Calu3 (cell line): ENCODE measurements around the gene SRRM2. TPM values are rescaled to one million over a fixed set of nuclear protein-coding genes. Genes with fewer than 3 reads are reported as not detected.

Source experiments
- Bru-seq: library from RNA; stranded (reverse); fragments of 400-500 nt; gene quantifications from one replicate; lab custom pipeline; 2021; lab: Mats Ljungman, UMichigan
- BruChase-seq, 2 experiments: library from RNA; stranded (reverse); fragments of 400-500 nt; gene quantifications; one replicate each; lab custom pipeline; 2021; lab: Mats Ljungman, UMichigan
- BruUV-seq: library from RNA; stranded (reverse); fragments of 400-500 nt; replicated peaks from 2 replicates; lab custom pipeline; 2021; lab: Mats Ljungman, UMichigan
- CTCF ChIA-PET: fragments of 300-600 bp; sonication (Branson Sonifier 250); formaldehyde crosslinking; loops from one replicate; lab custom pipeline; 2022; ENCODE audit warnings: antibody characterized with exemption; lab: Charles Lee
- DNase-seq: peaks from one replicate; pipeline ENCODE4 v3.0.0; 2022
- H3K27ac Mint-ChIP-seq: one replicate; pipeline ENCODE4 v1.8.0; 2022; ENCODE audit warnings: mixed read lengths; ENCODE audit not compliant: unreplicated experiment
- H3K27me3 Mint-ChIP-seq: one replicate; pipeline ENCODE4 v1.8.0; 2022; ENCODE audit warnings: mixed read lengths; ENCODE audit not compliant: unreplicated experiment
- H3K36me3 Mint-ChIP-seq: one replicate; pipeline ENCODE4 v1.8.0; 2022; ENCODE audit warnings: mild to moderate bottlenecking, moderate library complexity, mixed read lengths; ENCODE audit not compliant: insufficient read depth, unreplicated experiment
- H3K4me1 Mint-ChIP-seq: one replicate; pipeline ENCODE4 v1.8.0; 2022; ENCODE audit warnings: mild to moderate bottlenecking, low read depth, mixed read lengths; ENCODE audit not compliant: unreplicated experiment
- H3K4me3 Mint-ChIP-seq: one replicate; pipeline ENCODE4 v1.8.0; 2022; ENCODE audit warnings: mild to moderate bottlenecking, low read depth, moderate library complexity, mixed read lengths; ENCODE audit not compliant: unreplicated experiment
- H3K9me3 Mint-ChIP-seq: one replicate; pipeline ENCODE4 v1.8.0; 2022; ENCODE audit warnings: low read depth, mixed read lengths; ENCODE audit not compliant: unreplicated experiment
- intact Hi-C: fragments of 100-400 bp; cut with micrococcal nuclease; formaldehyde crosslinking; loops from one replicate; pipeline ENCODE4 v1.10.0; 2022; ENCODE audit not compliant: unreplicated experiment
- long read RNA-seq: library from polyadenylated mRNA; stranded (forward); transcript quantifications from one replicate; pipeline ENCODE4 v2.0.0, GENCODE V29; 2022
- total RNA-seq: library from RNA; stranded (reverse); gene quantifications from 2 replicates; pipeline ENCODE4 v1.2.3, GENCODE V29; 2022
- TF ChIP-seq, protein P1 (sequence below): fragments of 200-600 bp; IDR thresholded peaks from one replicate; pipeline ENCODE4 v1.8.0; 2022; ENCODE audit warnings: antibody characterized with exemption; ENCODE audit not compliant: unreplicated experiment

SRRM2 gene
- 870 and 905 TPM in 2 replicates for total RNA-seq
- Bru-seq, nascent RNA, result percentile 98 among the genes with signal in this experiment
- BruChase-seq, experiment 1, labeled RNA remaining after a 6-hour chase, result percentile 100 among the genes with signal in this experiment
- BruChase-seq, experiment 2, labeled RNA remaining after a 2-hour chase, result percentile 100 among the genes with signal in this experiment
- long read RNA-seq, partial matches to known transcripts, result 10 of 134 reads
- long read RNA-seq, other reads (novel, unspliced or antisense), result 120 of 134 reads

GRCh38 chr16:2752035-2752849 lies at the start of gene SRRM2:
Gene SRRM2 (plus strand): TSS chr16:2752638. CDS start chr16:2756365, 3,727 bp downstream.
- Mint-ChIP-seq H3K4me1 (peaks cover 32% of the 10 kb centered on the region), H3K4me3 (peak within 1 kb of the TSS; percentile 90), H3K36me3 (peaks cover 68% of the 10 kb centered on the region), H3K9me3 (peaks cover 3% of the 10 kb centered on the region), H3K27me3 (no peaks in the 10 kb centered on the region), H3K27ac (peak within 1 kb of the TSS; percentile 96)
- DNase-seq, result peak; percentile 95
- CTCF ChIA-PET, result interaction anchor here (0.6 to 0.7 kb wide), 7 partner anchors 66 to 881 kb away, joined by 3 to 5 read pairs (median 4); partner anchors contain the start of gene PRSS22
- intact Hi-C loops, result no loop called here
- BruUV-seq, result no TSS peak
- TF ChIP-seq, protein P1, sequence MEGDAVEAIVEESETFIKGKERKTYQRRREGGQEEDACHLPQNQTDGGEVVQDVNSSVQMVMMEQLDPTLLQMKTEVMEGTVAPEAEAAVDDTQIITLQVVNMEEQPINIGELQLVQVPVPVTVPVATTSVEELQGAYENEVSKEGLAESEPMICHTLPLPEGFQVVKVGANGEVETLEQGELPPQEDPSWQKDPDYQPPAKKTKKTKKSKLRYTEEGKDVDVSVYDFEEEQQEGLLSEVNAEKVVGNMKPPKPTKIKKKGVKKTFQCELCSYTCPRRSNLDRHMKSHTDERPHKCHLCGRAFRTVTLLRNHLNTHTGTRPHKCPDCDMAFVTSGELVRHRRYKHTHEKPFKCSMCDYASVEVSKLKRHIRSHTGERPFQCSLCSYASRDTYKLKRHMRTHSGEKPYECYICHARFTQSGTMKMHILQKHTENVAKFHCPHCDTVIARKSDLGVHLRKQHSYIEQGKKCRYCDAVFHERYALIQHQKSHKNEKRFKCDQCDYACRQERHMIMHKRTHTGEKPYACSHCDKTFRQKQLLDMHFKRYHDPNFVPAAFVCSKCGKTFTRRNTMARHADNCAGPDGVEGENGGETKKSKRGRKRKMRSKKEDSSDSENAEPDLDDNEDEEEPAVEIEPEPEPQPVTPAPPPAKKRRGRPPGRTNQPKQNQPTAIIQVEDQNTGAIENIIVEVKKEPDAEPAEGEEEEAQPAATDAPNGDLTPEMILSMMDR, result no peak

GRCh38 chr16:2702871-2703745 lies 49.3 kb upstream of the SRRM2 start:
- no peak for DNase-seq
- Mint-ChIP-seq H3K4me1 (no peaks in the 10 kb centered on the region), H3K9me3 (no peaks in the 10 kb centered on the region), H3K27ac (no peak overlapping the region), H3K27me3 (no peaks in the 10 kb centered on the region), H3K4me3 (no peak overlapping the region), H3K36me3 (peaks cover 35% of the 10 kb centered on the region)
- intact Hi-C loops, result no loop called here
- CTCF ChIA-PET, result no interaction called here
- TF ChIP-seq, protein P1, result no peak
- no TSS peak for BruUV-seq

- TF ChIP-seq, protein P1, result no peak
- BruUV-seq, result no TSS peak
- H3K4me1 Mint-ChIP-seq, result no peaks in the 10 kb centered on the region
- H3K27me3 Mint-ChIP-seq, result no peaks in the 10 kb centered on the region
- intact Hi-C loops, result no loop called here
- H3K36me3 Mint-ChIP-seq, result peaks cover 38% of the 10 kb centered on the region
- no peak overlapping the region for H3K4me3 Mint-ChIP-seq
- no peak for DNase-seq
- H3K9me3 Mint-ChIP-seq, result no peaks in the 10 kb centered on the region
- no peak overlapping the region for H3K27ac Mint-ChIP-seq
- CTCF ChIA-PET, result no interaction called here
Measured at GRCh38 chr16:2704166-2704982, 48.1 kb upstream of the SRRM2 start.
